Neuron (in vitro differentiated cells): ENCODE results near the gene TMEM25.
"Not testable (repeated sequence)": the region's sequence is repeated elsewhere in the genome, so short reads cannot be mapped to it uniquely, and the experiment has no call there.

Source experiments
- H2AFZ ChIP-seq: one replicate; pipeline ENCODE4 v1.6.1; 2013; ENCODE audit warnings: low read depth, mild to moderate bottlenecking, inconsistent platforms, low read length, moderate library complexity
- H3K27me3 ChIP-seq: one replicate; pipeline ENCODE4 v1.6.1; 2013; ENCODE audit warnings: low read length; ENCODE audit not compliant: insufficient read depth
- H3K36me3 ChIP-seq: one replicate; pipeline ENCODE4 v1.6.1; 2013; ENCODE audit warnings: low read length; ENCODE audit not compliant: insufficient read depth
- H3K4me1 ChIP-seq: one replicate; pipeline ENCODE4 v1.6.1; 2013; ENCODE audit warnings: low read length; ENCODE audit not compliant: insufficient read depth
- H3K4me3 ChIP-seq: 2 replicates; pipeline ENCODE4 v1.5.1; 2013; ENCODE audit warnings: mild to moderate bottlenecking, low read length, moderate library complexity
- H3K9me3 ChIP-seq: one replicate; pipeline ENCODE4 v1.6.1; 2013; ENCODE audit warnings: low read length

Gene TMEM25

GRCh38 chr11:118572981-118573550 lies 42.1 kb downstream of the TMEM25 start:
- Histone ChIP-seq H3K4me1 (peaks cover 15% of the 10 kb centered on the region), H3K9me3 (no peaks in the 10 kb centered on the region), H3K27me3 (no peaks in the 10 kb centered on the region), H2AFZ (peak overlapping the region; percentile 20), H3K4me3 (peak overlapping the region; percentile 78), H3K36me3 (peaks cover 4% of the 10 kb centered on the region)

GRCh38 chr11:118574636-118575035 lies 43.6 kb downstream of the TMEM25 start:
- no peaks in the 10 kb centered on the region for H3K27me3 ChIP-seq
- no peak overlapping the region for H2AFZ ChIP-seq
- peaks cover 15% of the 10 kb centered on the region for H3K4me1 ChIP-seq
- H3K36me3 ChIP-seq: peaks cover 4% of the 10 kb centered on the region
- H3K4me3 ChIP-seq: no peak overlapping the region
- no peaks in the 10 kb centered on the region for H3K9me3 ChIP-seq

DNA sequence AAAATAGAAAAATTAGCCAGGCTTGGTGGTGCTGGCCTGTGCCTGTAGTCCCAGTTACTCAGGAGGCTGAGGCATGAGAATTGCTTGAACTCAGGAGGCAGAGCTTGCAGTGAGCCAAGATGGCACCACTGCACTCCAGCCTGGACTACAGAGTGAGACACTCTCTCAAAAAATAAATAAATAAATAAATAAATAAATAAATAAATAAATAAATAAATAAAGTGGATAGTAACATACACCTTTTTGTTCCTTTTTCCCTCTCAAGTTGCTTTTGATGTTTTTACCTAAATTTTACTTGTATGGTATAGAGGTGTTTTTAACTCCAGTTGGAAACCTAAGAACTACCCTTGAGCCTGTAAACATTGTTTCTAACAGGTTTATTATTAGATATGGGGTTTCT lies 47.0 kb downstream of the TMEM25 start:
- H3K9me3 ChIP-seq, H3K4me3 ChIP-seq: not testable (repeated sequence)
- peaks cover 23% of the 10 kb centered on the region for H3K36me3 ChIP-seq

GRCh38 chr11:118581057-118581456 lies 50.1 kb downstream of the TMEM25 start:
- H3K4me1 ChIP-seq: no peaks in the 10 kb centered on the region
- H2AFZ ChIP-seq: no peak overlapping the region
- H3K27me3 ChIP-seq: no peaks in the 10 kb centered on the region
- no peaks in the 10 kb centered on the region for H3K9me3 ChIP-seq
- peaks cover 49% of the 10 kb centered on the region for H3K36me3 ChIP-seq
- H3K4me3 ChIP-seq: no peak overlapping the region

More for the DNA sequence above, 47.0 kb downstream of the TMEM25 start:
- not testable (repeated sequence) for H3K27me3 ChIP-seq, H2AFZ ChIP-seq
- H3K4me1 ChIP-seq: peaks cover 14% of the 10 kb centered on the region
